Common myeloid progenitor, CD34-positive (primary cell): ENCODE measurements around the gene LELP1.

ENCODE experiments used
- CTCF ChIA-PET: fragments of 350-600 bp; sonication (Branson Sonifier 250); formaldehyde crosslinking; loops from one replicate; lab custom pipeline; 2021; ENCODE audit warnings: antibody characterized with exemption; lab: Charles Lee
- POLR2A ChIA-PET: fragments of 350-600 bp; sonication (Branson Sonifier 250); formaldehyde crosslinking; loops from one replicate; lab custom pipeline; 2021; ENCODE audit warnings: antibody characterized with exemption; lab: Charles Lee
- DNase-seq, 3 donors: peaks; one replicate each; pipeline versions ENCODE4 v3.0.0 to v3.0.0-alpha.2; 2013
- H3K27ac ChIP-seq, 2 experiments: 1 replicate in 1 of 2; 2 replicates in 1 of 2; pipeline ENCODE4 v1.7.0; 2013; ENCODE audit warnings: inconsistent platforms in 2 of 2, low read length in 2 of 2, mild to moderate bottlenecking in 2 of 2, low read depth in 1 of 2, moderate library complexity in 1 of 2; ENCODE audit not compliant: severe bottlenecking in 2 of 2, insufficient read depth in 1 of 2, poor library complexity in 1 of 2
- H3K27me3 ChIP-seq, 5 experiments: replicated peaks in 2 of 5; 1 replicate in 3 of 5; 2 replicates in 2 of 5; pipeline versions ENCODE4 v1.6.1 to v1.7.0; 2013; ENCODE audit warnings: low read length in 4 of 5, mild to moderate bottlenecking in 2 of 5, moderate library complexity in 2 of 5, inconsistent platforms in 1 of 5; ENCODE audit not compliant: insufficient read depth in 5 of 5, control insufficient read depth in 4 of 5
- H3K36me3 ChIP-seq, 4 experiments: 1 replicate in 2 of 4; 2 replicates in 2 of 4; pipeline versions ENCODE4 v1.6.1 to v1.7.0; 2013; ENCODE audit warnings: low read length in 3 of 4, control low read depth in 1 of 4, mild to moderate bottlenecking in 1 of 4; ENCODE audit not compliant: control insufficient read depth in 4 of 4, insufficient read depth in 4 of 4
- H3K4me1 ChIP-seq, 4 experiments: 1 replicate in 3 of 4; 2 replicates in 1 of 4; pipeline versions ENCODE4 v1.6.1 to v1.7.1; 2013; ENCODE audit warnings: low read length in 3 of 4, mild to moderate bottlenecking in 3 of 4, control low read depth in 1 of 4, inconsistent platforms in 1 of 4, moderate library complexity in 1 of 4; ENCODE audit not compliant: control insufficient read depth in 4 of 4, insufficient read depth in 4 of 4; ENCODE audit errors: control extremely low read depth in 1 of 4
- H3K4me3 ChIP-seq, 7 experiments: 1 replicate in 4 of 7; 2 replicates in 3 of 7; pipeline versions ENCODE4 v1.5.1 to v1.7.0; 2013; ENCODE audit warnings: mild to moderate bottlenecking in 7 of 7, low read length in 6 of 7, moderate library complexity in 6 of 7, inconsistent platforms in 2 of 7, low read depth in 2 of 7, control low read depth in 1 of 7; ENCODE audit not compliant: insufficient read depth in 4 of 7, control insufficient read depth in 1 of 7; ENCODE audit errors: extremely low read depth in 1 of 7
- H3K9me3 ChIP-seq, 5 experiments: 1 replicate in 4 of 5; 2 replicates in 1 of 5; pipeline versions ENCODE4 v1.6.1 to v1.7.1; 2013; ENCODE audit warnings: low read length in 4 of 5, mild to moderate bottlenecking in 2 of 5, inconsistent platforms in 1 of 5, low read depth in 1 of 5, moderate library complexity in 1 of 5; ENCODE audit not compliant: control insufficient read depth in 4 of 5, insufficient read depth in 2 of 5; ENCODE audit errors: control extremely low read depth in 1 of 5
- WGBS: methylation state at CpG from one replicate; pipeline ENCODE4 v1.1.5; 2013; ENCODE audit not compliant: insufficient coverage; 5-methylcytosine and 5-hydroxymethylcytosine counted together

LELP1 gene

GRCh38 chr1:153238527-153238926, 35.3 kb downstream of the LELP1 start:
- ChIA-PET POLR2A (no interaction called here), CTCF (interaction anchor here (0.9 to 1.2 kb wide), 2 partner anchors 13 to 53 kb away, joined by 3 read pairs; no protein-coding TSS in a partner anchor)
- Histone ChIP-seq H3K27ac (no peak overlapping the region), H3K4me3 (no peak overlapping the region), H3K36me3 (no peaks in the 10 kb centered on the region), H3K27me3 (peaks cover 0 to 4% (median 0%) of the 10 kb centered on the region in 5 experiments), H3K4me1 (peaks cover under 1 to 3% (median 2%) of the 10 kb centered on the region in 4 experiments), H3K9me3 (no peaks in the 10 kb centered on the region)
- DNase-seq, result no peak
- WGBS, result 100% methylated on average over 2 of the region's 2 CpGs

DNA sequence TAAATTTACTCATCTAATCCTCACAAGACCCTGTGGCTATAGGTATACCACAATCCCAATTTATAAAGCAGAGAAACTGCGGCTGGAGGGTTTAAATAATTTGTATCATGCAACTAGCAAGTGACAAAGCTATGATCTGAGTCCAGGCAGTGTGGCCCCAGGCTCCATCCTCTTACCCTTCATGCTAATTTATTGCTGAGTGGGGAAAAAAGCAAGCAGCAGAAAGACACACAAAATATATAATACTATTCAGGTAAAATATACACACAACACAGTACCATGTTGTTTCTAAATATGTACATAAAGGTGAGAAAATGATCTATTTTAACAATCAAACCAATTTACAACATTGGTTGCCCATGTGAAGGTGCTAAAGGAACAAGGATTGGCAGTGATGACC, 38.9 kb downstream of the LELP1 start:
- no peak overlapping the region for H3K27ac ChIP-seq
- H3K4me1 ChIP-seq, result no peaks in the 10 kb centered on the region
- no peak overlapping the region for H3K4me3 ChIP-seq
- H3K36me3 ChIP-seq, result no peaks in the 10 kb centered on the region
- POLR2A ChIA-PET, result no interaction called here
- peaks cover 0 to 9% (median 0%) of the 10 kb centered on the region in 5 experiments for H3K27me3 ChIP-seq
- H3K9me3 ChIP-seq, result no peaks in the 10 kb centered on the region
- no CpG with 5 or more reads among the region's 1 CpG for WGBS
- CTCF ChIA-PET, result interaction anchor here (1.5 kb wide), 1 partner anchor 11 kb away, joined by 4 read pairs; no protein-coding TSS in a partner anchor
- DNase-seq, result no peak

DNA sequence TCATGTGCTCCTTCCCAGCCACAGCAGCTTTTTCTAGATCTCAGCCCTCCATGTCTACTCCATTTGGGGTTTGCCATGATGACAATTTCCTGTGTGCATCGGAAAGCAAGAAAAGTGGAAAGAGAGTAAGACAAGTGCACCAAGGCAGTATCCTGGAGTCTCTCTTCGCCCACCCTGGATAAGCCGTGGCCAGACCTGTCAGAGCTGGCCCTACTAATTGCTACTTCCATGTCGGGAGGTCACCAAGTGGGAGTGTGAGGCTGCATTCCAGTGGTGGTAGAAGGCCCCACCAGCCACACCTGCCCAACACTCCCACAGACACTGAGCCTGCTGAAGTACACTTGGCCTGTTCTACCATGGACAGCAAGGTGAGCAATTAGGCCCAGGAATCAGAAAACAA, 42.2 kb downstream of the LELP1 start:
- H3K4me1 ChIP-seq, result no peaks in the 10 kb centered on the region
- no peak overlapping the region for H3K27ac ChIP-seq
- H3K4me3 ChIP-seq, result peak overlapping the region in 1 of 7 experiments; percentile 3
- POLR2A ChIA-PET, result no interaction called here
- peaks cover 0 to 6% (median 0%) of the 10 kb centered on the region in 5 experiments for H3K27me3 ChIP-seq
- H3K36me3 ChIP-seq, result no peaks in the 10 kb centered on the region
- 100% methylated on average over 2 of the region's 4 CpGs for WGBS
- no peaks in the 10 kb centered on the region for H3K9me3 ChIP-seq
- no peak for DNase-seq
- CTCF ChIA-PET, result no interaction called here

GRCh38 chr1:153246018-153246417, 42.8 kb downstream of the LELP1 start:
- Histone ChIP-seq H3K27me3 (peaks cover 0 to 6% (median 0%) of the 10 kb centered on the region in 5 experiments), H3K36me3 (no peaks in the 10 kb centered on the region), H3K4me1 (no peaks in the 10 kb centered on the region), H3K9me3 (no peaks in the 10 kb centered on the region), H3K4me3 (no peak overlapping the region), H3K27ac (no peak overlapping the region)
- DNase-seq, result no peak
- CTCF ChIA-PET, result no interaction called here
- no CpG with 5 or more reads among the region's 1 CpG for WGBS
- POLR2A ChIA-PET, result no interaction called here

DNA sequence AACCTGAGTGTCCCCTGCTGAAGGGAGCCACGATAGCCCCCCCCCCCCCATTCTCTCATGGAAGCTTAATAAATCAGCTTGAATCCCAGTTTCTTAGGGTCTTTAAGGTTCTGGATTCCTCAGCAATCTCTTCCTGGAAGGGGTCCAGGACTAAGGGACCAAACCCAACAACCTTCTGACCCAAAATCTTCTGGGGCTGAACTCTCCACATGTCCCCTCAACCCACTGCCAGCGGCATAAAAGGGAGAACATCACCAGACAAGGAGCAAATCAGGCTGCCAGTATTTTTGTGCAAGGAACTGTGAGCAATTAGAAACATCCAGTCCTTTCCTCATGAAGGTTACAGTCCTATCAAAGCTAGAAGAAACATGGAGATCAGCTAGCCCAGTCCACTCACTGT, 43.6 kb downstream of the LELP1 start:
- H3K4me3 ChIP-seq, result no peak overlapping the region
- H3K4me1 ChIP-seq, result no peaks in the 10 kb centered on the region
- no peaks in the 10 kb centered on the region for H3K36me3 ChIP-seq
- DNase-seq, result no peak
- H3K9me3 ChIP-seq, result no peaks in the 10 kb centered on the region
- H3K27ac ChIP-seq, result no peak overlapping the region
- POLR2A ChIA-PET, result no interaction called here
- WGBS, result 90% methylated on average over 2 of the region's 2 CpGs
- CTCF ChIA-PET, result interaction anchor here (0.7 to 1.2 kb wide), 2 partner anchors 11 to 12 kb away, joined by 3 read pairs; no protein-coding TSS in a partner anchor
- peaks cover 0 to 6% (median 0%) of the 10 kb centered on the region in 5 experiments for H3K27me3 ChIP-seq

- Histone ChIP-seq H3K27me3 (peaks cover 0 to 6% (median 0%) of the 10 kb centered on the region in 5 experiments), H3K4me3 (no peak overlapping the region), H3K27ac (no peak overlapping the region), H3K4me1 (no peaks in the 10 kb centered on the region), H3K36me3 (no peaks in the 10 kb centered on the region), H3K9me3 (no peaks in the 10 kb centered on the region)
- DNase-seq, result no peak
- 88% methylated on average over 4 of the region's 5 CpGs for WGBS
- POLR2A ChIA-PET, result no interaction called here
- CTCF ChIA-PET, result interaction anchor here (1.2 kb wide), 1 partner anchor 10 kb away, joined by 3 read pairs; no protein-coding TSS in a partner anchor
These were observed 45.1 kb downstream of the LELP1 start for GRCh38 chr1:153248176-153248879.

DNA sequence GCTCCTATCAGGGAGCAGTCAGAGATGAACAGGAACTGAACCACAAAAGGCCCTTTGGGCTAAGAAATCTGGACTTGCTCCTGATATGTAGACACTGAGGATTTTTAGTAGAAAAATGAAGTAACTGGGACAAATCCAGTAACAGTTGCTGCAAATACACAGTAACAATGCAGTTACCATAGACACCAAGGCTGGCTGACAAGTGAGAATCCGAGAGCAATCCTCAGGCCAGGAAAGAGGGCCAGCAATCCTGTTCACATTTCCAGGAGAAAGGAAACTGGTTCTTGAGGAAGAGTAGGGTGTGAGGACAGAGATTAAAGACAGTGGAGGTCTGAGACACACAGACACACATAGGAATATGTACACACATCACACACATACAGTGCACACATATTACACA, 46.9 kb downstream of the LELP1 start:
- no peak overlapping the region for H3K4me3 ChIP-seq
- ChIA-PET POLR2A (no interaction called here), CTCF (no interaction called here)
- no peak overlapping the region for H3K27ac ChIP-seq
- H3K27me3 ChIP-seq, result peaks cover 0 to 6% (median 0%) of the 10 kb centered on the region in 5 experiments
- WGBS, result no CpG with 5 or more reads among the region's 1 CpG
- no peaks in the 10 kb centered on the region for H3K9me3 ChIP-seq
- no peaks in the 10 kb centered on the region for H3K4me1 ChIP-seq
- no peaks in the 10 kb centered on the region for H3K36me3 ChIP-seq
- DNase-seq, result no peak
